Suprapubic skin (tissue), 4 donors: ENCODE results near the gene DDX31. TPM values are rescaled to one million over a fixed set of nuclear protein-coding genes. Genes with fewer than 3 reads are reported as not detected.

ENCODE experiments used
- DNase-seq, 2 donors: peaks; one replicate each; pipeline ENCODE4 v3.0.0-alpha.2; 2019; ENCODE audit warnings: low spot score in 2 of 2
- H3K27ac ChIP-seq: fragments of 200-600 bp; sonication (generic); one replicate; pipeline ENCODE4 v1.5.1; 2019
- H3K27me3 ChIP-seq: fragments of 200-600 bp; sonication (generic); one replicate; pipeline ENCODE4 v1.5.1; 2019
- H3K36me3 ChIP-seq: fragments of 200-600 bp; sonication (generic); one replicate; pipeline ENCODE4 v1.5.1; 2019
- H3K4me1 ChIP-seq: fragments of 200-600 bp; sonication (generic); one replicate; pipeline ENCODE4 v1.5.1; 2019
- H3K4me3 ChIP-seq: fragments of 200-600 bp; sonication (generic); one replicate; pipeline ENCODE4 v1.5.1; 2019; ENCODE audit warnings: mild to moderate bottlenecking
- H3K9me3 ChIP-seq: fragments of 200-600 bp; sonication (generic); one replicate; pipeline ENCODE4 v1.5.1; 2019
- EP300 ChIP-seq: sonication (generic); formaldehyde crosslinking; IDR thresholded peaks from one replicate; pipeline ENCODE4 v1.6.1; 2017; ENCODE audit warnings: antibody characterized with exemption
- POLR2A ChIP-seq, 2 donors: fragments of 450-650 bp; IDR thresholded peaks; one replicate each; pipeline ENCODE4 v1.6.1; 2017; ENCODE audit warnings: antibody characterized with exemption in 2 of 2, mild to moderate bottlenecking in 2 of 2, moderate library complexity in 2 of 2
- POLR2AphosphoS5 ChIP-seq, 3 donors: sonication (generic); formaldehyde crosslinking; IDR thresholded peaks; one replicate each; pipeline ENCODE4 v1.6.1; 2017; ENCODE audit warnings: antibody characterized with exemption in 3 of 3
- WGBS: methylation state at CpG from one replicate; pipeline ENCODE4 v1.1.5; 2018; 5-methylcytosine and 5-hydroxymethylcytosine counted together
- total RNA-seq, 4 donors: library from RNA; depleted of rRNA; stranded (reverse); fragments of >200 nt; gene quantifications; one replicate each; pipeline ENCODE4 v1.1.0, GENCODE V29; 2016
- TF ChIP-seq, protein P1 (sequence below), 2 donors: fragments of 200-600 bp in 1 of 2; fragments of 450-650 bp in 1 of 2; sonication (generic) in 1 of 2; IDR thresholded peaks; one replicate each; pipeline ENCODE4 v1.5.1; 2016 to 2019; ENCODE audit warnings: antibody characterized with exemption in 2 of 2, mild to moderate bottlenecking in 1 of 2, moderate library complexity in 1 of 2

The DDX31 gene
- total RNA-seq, 4 donors from 2014 or later: 18.6 to 35.8 (median 20.5) TPM

DNA sequence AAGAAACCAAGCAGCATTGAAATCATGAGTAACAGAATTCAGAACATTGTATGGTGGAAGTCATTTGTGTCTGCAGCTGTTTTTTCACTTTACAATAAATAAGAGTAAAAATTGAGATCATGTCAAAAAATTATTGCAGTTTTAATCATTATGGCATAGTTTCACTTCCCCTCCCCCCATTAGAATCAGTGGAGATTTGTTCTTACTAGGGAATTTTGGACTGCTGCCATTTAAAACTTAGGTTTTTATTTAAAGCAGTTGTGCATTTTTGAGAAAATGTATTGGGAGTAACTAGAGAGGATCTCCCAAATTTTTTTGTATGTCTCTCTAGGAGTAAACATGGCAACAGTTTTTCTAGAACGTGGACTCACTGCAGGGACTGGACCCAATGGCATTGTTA, 20.9 kb upstream of the DDX31 start:
- Histone ChIP-seq H3K36me3 (peaks cover 57% of the 10 kb centered on the region), H3K4me3 (no peak overlapping the region), H3K27me3 (no peaks in the 10 kb centered on the region), H3K9me3 (no peaks in the 10 kb centered on the region), H3K27ac (no peak overlapping the region), H3K4me1 (no peaks in the 10 kb centered on the region)
- 73% methylated on average over 1 of the region's 1 CpG for WGBS
- TF ChIP-seq EP300 (no peak), POLR2AphosphoS5 (IDR thresholded peaks at IDR 0.05) (no peak), POLR2A (IDR thresholded peaks at IDR 0.05) (no peak)
- TF ChIP-seq, protein P1, sequence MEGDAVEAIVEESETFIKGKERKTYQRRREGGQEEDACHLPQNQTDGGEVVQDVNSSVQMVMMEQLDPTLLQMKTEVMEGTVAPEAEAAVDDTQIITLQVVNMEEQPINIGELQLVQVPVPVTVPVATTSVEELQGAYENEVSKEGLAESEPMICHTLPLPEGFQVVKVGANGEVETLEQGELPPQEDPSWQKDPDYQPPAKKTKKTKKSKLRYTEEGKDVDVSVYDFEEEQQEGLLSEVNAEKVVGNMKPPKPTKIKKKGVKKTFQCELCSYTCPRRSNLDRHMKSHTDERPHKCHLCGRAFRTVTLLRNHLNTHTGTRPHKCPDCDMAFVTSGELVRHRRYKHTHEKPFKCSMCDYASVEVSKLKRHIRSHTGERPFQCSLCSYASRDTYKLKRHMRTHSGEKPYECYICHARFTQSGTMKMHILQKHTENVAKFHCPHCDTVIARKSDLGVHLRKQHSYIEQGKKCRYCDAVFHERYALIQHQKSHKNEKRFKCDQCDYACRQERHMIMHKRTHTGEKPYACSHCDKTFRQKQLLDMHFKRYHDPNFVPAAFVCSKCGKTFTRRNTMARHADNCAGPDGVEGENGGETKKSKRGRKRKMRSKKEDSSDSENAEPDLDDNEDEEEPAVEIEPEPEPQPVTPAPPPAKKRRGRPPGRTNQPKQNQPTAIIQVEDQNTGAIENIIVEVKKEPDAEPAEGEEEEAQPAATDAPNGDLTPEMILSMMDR (IDR thresholded peaks at IDR 0.05): no peak
- DNase-seq: no peak

DNA sequence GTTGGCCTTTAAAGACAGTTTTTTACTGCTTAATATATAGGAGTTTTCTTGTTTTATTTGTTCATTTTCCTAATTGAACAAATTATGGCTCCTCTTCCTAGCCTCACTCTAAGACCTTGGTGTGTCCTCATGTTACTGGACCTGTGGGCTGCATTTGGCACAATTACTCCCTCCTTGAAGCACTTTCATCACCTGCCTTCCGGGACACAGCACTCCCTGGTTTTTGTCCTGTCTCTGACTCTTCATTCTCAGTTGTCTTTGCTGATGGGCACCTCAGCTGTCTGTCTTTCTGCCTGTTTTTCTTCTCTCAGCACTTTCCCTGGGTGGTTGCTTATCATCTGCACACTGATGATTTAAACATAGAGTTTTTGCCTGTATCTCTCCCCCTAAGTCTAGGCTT, 14.1 kb upstream of the DDX31 start:
- H3K4me3 ChIP-seq: no peak overlapping the region
- H3K9me3 ChIP-seq: no peaks in the 10 kb centered on the region
- 88% methylated on average over 1 of the region's 1 CpG for WGBS
- H3K27me3 ChIP-seq: no peaks in the 10 kb centered on the region
- no peak for DNase-seq
- H3K4me1 ChIP-seq: no peaks in the 10 kb centered on the region
- H3K36me3 ChIP-seq: peaks cover 76% of the 10 kb centered on the region
- no peak for TF ChIP-seq POLR2AphosphoS5 (IDR thresholded peaks at IDR 0.05)
- no peak for TF ChIP-seq POLR2A (IDR thresholded peaks at IDR 0.05)
- no peak for TF ChIP-seq EP300
- TF ChIP-seq, protein P1 (IDR thresholded peaks at IDR 0.05): no peak
- no peak overlapping the region for H3K27ac ChIP-seq

DNA sequence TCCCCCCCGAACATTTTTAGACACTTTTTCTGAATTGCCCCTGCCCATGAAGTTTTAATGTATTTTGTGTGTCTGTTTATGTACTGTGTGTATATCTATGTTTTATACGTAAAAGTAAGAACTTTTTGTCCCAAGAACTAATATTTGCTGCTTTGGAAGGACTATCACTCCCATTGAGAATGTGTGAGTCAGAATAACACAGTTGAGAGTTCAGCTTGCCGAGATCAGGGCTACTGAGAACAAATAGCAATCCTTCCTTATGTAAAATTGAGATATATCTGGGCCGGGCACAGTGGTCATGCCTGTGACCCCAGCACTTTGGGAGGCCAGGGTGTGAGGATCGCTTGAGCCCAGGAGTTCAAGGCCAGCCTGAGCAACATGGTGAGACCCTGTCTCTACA, 11.8 kb upstream of the DDX31 start:
- Histone ChIP-seq H3K27ac (no peak overlapping the region), H3K4me3 (no peak overlapping the region), H3K27me3 (no peaks in the 10 kb centered on the region), H3K36me3 (peaks cover 66% of the 10 kb centered on the region), H3K4me1 (no peaks in the 10 kb centered on the region), H3K9me3 (no peaks in the 10 kb centered on the region)
- WGBS: 77% methylated on average over 5 of the region's 5 CpGs
- TF ChIP-seq, protein P1 (IDR thresholded peaks at IDR 0.05): no peak
- TF ChIP-seq POLR2AphosphoS5 (IDR thresholded peaks at IDR 0.05): no peak
- no peak for TF ChIP-seq POLR2A (IDR thresholded peaks at IDR 0.05)
- no peak for TF ChIP-seq EP300
- DNase-seq: no peak

DNA sequence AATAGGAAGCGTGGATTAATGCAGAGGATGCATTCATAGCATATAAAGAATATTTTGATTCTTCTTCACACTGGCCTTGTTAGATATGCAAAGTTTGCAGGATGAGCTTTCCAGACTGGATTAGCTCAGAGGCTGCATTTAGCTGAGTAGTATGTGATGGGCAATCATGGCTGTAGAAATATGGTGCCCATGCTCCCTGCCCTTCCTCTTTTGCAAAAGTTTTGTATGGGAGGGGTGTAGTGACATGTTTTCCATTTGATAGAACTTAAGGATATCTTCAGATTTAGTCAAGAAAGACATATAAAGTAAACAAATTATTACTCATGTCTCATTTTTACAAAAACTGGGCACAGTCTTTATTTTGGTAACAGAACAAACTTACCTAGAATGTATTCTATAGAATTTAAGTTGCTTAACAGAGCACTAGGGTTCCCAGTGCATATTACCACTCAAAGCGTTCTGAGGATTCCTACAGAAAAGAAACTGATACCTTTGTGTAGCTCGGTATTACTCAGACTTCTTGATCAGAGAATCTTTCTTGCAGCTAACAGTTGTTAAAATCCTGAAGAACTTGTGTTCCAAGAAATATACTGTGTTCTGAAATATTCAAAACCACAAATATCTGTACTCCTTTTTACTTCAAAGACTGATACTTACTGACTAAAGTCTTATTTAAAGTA, 10.3 kb upstream of the DDX31 start:
- peaks cover 51% of the 10 kb centered on the region for H3K36me3 ChIP-seq
- no peaks in the 10 kb centered on the region for H3K27me3 ChIP-seq
- H3K4me1 ChIP-seq: peaks cover 6% of the 10 kb centered on the region
- H3K27ac ChIP-seq: no peak overlapping the region
- DNase-seq: no peak
- WGBS: 60% methylated on average over 3 of the region's 3 CpGs
- TF ChIP-seq, protein P1 (IDR thresholded peaks at IDR 0.05): no peak
- H3K9me3 ChIP-seq: no peaks in the 10 kb centered on the region
- no peak overlapping the region for H3K4me3 ChIP-seq

DNA sequence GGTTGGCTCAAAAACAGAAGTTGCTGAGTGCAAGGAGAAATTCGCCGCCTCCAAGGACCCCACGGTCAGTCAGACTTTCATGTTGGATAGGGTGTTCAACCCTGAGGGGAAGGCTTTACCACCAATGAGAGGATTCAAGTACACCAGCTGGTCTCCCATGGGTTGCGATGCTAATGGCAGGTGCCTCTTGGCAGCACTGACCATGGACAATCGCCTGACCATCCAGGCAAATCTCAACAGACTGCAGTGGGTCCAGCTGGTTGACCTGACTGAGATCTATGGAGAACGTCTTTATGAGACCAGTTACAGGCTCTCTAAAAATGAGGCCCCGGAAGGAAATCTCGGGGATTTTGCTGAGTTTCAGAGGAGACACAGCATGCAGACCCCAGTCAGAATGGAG, 8.2 kb upstream of the DDX31 start:
- no peak for DNase-seq
- no peaks in the 10 kb centered on the region for H3K9me3 ChIP-seq
- H3K27ac ChIP-seq: no peak overlapping the region
- H3K4me3 ChIP-seq: no peak overlapping the region
- peaks cover 22% of the 10 kb centered on the region for H3K4me1 ChIP-seq
- H3K27me3 ChIP-seq: no peaks in the 10 kb centered on the region
- WGBS: 94% methylated on average over 8 of the region's 8 CpGs
- H3K36me3 ChIP-seq: peaks cover 32% of the 10 kb centered on the region
- TF ChIP-seq, protein P1 (IDR thresholded peaks at IDR 0.05): no peak
- TF ChIP-seq POLR2A (IDR thresholded peaks at IDR 0.05): no peak
- no peak for TF ChIP-seq EP300
- TF ChIP-seq POLR2AphosphoS5 (IDR thresholded peaks at IDR 0.05): no peak
